Esophagus muscularis mucosa (tissue), 3 donors: ENCODE data around the gene CTDSP2.
"Not testable (repeated sequence)": the region's sequence is repeated elsewhere in the genome, so short reads cannot be mapped to it uniquely, and the experiment has no call there.

Source experiments
- POLR2A ChIP-seq: fragments of 450-650 bp; IDR thresholded peaks from one replicate; pipeline ENCODE4 v1.6.1; 2017; ENCODE audit warnings: antibody characterized with exemption, moderate library complexity, mild to moderate bottlenecking, low read depth
- POLR2AphosphoS5 ChIP-seq, 2 donors: sonication (generic); formaldehyde crosslinking; IDR thresholded peaks; one replicate each; pipeline ENCODE4 v1.6.1; 2017; ENCODE audit warnings: antibody characterized with exemption in 2 of 2
- TF ChIP-seq, protein P1 (sequence below), 3 experiments: fragments of 200-600 bp in 2 of 3; fragments of 450-650 bp in 1 of 3; sonication (generic) in 2 of 3; IDR thresholded peaks; one replicate each; pipeline ENCODE4 v1.5.1; 2017 to 2019; ENCODE audit warnings: antibody characterized with exemption in 3 of 3, mild to moderate bottlenecking in 2 of 3, moderate library complexity in 1 of 3

DNA sequence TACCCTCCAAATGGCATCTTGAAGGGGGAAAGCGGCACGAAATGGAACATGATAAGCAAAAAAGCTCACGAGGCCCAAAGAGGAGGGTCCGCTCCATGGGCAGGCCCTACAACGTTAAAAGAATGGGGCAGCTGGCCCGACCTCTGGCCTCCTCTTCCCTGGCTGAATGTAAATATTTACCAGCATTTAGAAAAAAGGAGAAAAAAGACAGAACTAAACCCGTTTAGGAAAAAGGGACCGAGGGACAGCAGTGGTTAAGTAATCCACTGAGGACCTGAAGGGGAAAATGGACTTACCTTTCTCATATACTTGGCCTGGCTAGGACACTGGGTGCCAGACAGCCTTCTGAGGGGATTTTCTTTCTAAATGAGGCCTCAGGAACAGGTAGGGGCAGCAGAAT, 26.4 kb downstream of the CTDSP2 start:
- TF ChIP-seq, protein P1, sequence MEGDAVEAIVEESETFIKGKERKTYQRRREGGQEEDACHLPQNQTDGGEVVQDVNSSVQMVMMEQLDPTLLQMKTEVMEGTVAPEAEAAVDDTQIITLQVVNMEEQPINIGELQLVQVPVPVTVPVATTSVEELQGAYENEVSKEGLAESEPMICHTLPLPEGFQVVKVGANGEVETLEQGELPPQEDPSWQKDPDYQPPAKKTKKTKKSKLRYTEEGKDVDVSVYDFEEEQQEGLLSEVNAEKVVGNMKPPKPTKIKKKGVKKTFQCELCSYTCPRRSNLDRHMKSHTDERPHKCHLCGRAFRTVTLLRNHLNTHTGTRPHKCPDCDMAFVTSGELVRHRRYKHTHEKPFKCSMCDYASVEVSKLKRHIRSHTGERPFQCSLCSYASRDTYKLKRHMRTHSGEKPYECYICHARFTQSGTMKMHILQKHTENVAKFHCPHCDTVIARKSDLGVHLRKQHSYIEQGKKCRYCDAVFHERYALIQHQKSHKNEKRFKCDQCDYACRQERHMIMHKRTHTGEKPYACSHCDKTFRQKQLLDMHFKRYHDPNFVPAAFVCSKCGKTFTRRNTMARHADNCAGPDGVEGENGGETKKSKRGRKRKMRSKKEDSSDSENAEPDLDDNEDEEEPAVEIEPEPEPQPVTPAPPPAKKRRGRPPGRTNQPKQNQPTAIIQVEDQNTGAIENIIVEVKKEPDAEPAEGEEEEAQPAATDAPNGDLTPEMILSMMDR (IDR thresholded peaks at IDR 0.05): not testable (repeated sequence)
- not testable (repeated sequence) for TF ChIP-seq POLR2A; POLR2AphosphoS5 (IDR thresholded peaks at IDR 0.05)
